Thymus (tissue), 11 donors: ENCODE measurements around the gene SLC25A41. TPM values are rescaled to one million over a fixed set of nuclear protein-coding genes. Genes with fewer than 3 reads are reported as not detected.

Experiments used
- DNase-seq, 9 donors: peaks; one replicate each; pipeline ENCODE4 v3.0.0-alpha.2; 2013; ENCODE audit warnings: low spot score in 9 of 9, low read depth in 6 of 9, missing footprints in 1 of 9
- H3K27ac ChIP-seq, 2 donors: one replicate each; pipeline ENCODE4 v1.5.1; 2013; ENCODE audit warnings: control low read depth in 1 of 2, low read depth in 1 of 2, low read length in 1 of 2, mild to moderate bottlenecking in 1 of 2, moderate library complexity in 1 of 2
- H3K27me3 ChIP-seq, 2 donors: one replicate each; pipeline ENCODE4 v1.5.1; 2013; ENCODE audit warnings: low read length in 1 of 2; ENCODE audit not compliant: control insufficient read depth in 2 of 2, insufficient read depth in 1 of 2
- H3K36me3 ChIP-seq, 2 donors: one replicate each; pipeline ENCODE4 v1.5.1; 2013; ENCODE audit warnings: low read length in 1 of 2, mild to moderate bottlenecking in 1 of 2, moderate library complexity in 1 of 2; ENCODE audit not compliant: control insufficient read depth in 2 of 2, insufficient read depth in 2 of 2
- H3K4me1 ChIP-seq, 2 donors: one replicate each; pipeline ENCODE4 v1.5.1; 2013; ENCODE audit warnings: low read length in 2 of 2; ENCODE audit not compliant: control insufficient read depth in 2 of 2, insufficient read depth in 2 of 2
- H3K4me3 ChIP-seq, 2 donors: one replicate each; pipeline ENCODE4 v1.5.1; 2013; ENCODE audit warnings: low read length in 2 of 2, control low read depth in 1 of 2, mild to moderate bottlenecking in 1 of 2
- H3K9me3 ChIP-seq, 2 donors: one replicate each; pipeline ENCODE4 v1.5.1; 2013; ENCODE audit warnings: low read length in 1 of 2, mild to moderate bottlenecking in 1 of 2; ENCODE audit not compliant: control insufficient read depth in 2 of 2, insufficient read depth in 1 of 2
- WGBS: extraction: QIAGEN DNeasy Blood & Tissue Kit; methylation state at CpG from one replicate; pipeline ENCODE4 v1.1.7; 2013; 5-methylcytosine and 5-hydroxymethylcytosine counted together
- polyA plus RNA-seq: library from polyadenylated mRNA; stranded (reverse); fragments of 200-250 nt; gene quantifications from one replicate; pipeline ENCODE4 v1.2.3, GENCODE V29; 2013
- total RNA-seq: library from RNA; stranded (reverse); fragments of 120-200 nt; gene quantifications from one replicate; pipeline ENCODE4 v1.2.4, GENCODE V29; 2013
- donor health status: healthy.

SLC25A41 gene
- total and polyA plus RNA-seq, 2 donors, result 0.05 to 0.27 TPM

GRCh38 chr19:6465663-6466062 lies 32.1 kb upstream of the SLC25A41 start:
- no peak overlapping the region for H3K4me3 ChIP-seq
- H3K9me3 ChIP-seq, result peaks cover 0 to 3% of the 10 kb centered on the region in 2 donors
- H3K4me1 ChIP-seq, result peaks cover 0 to 7% of the 10 kb centered on the region in 2 donors
- DNase-seq, result no peak
- no peak overlapping the region for H3K27ac ChIP-seq
- peaks cover 8 to 17% of the 10 kb centered on the region in 2 donors for H3K36me3 ChIP-seq
- WGBS, result 96% methylated on average over 8 of the region's 8 CpGs
- H3K27me3 ChIP-seq, result peaks cover 6 to 38% of the 10 kb centered on the region in 2 donors

- Histone ChIP-seq H3K4me1 (peaks cover 0 to 10% of the 10 kb centered on the region in 2 donors), H3K4me3 (no peak overlapping the region), H3K36me3 (peaks cover 4 to 13% of the 10 kb centered on the region in 2 donors), H3K9me3 (peaks cover 0 to 3% of the 10 kb centered on the region in 2 donors), H3K27ac (no peak overlapping the region), H3K27me3 (peaks cover 6 to 38% of the 10 kb centered on the region in 2 donors)
- WGBS, result 82% methylated on average over 9 of the region's 9 CpGs
- no peak for DNase-seq
Observed at GRCh38 chr19:6465006-6465405, 31.4 kb upstream of the SLC25A41 start.

- H3K27ac ChIP-seq, result no peak within 1 kb of the TSS
- H3K9me3 ChIP-seq, result peaks cover 0 to 8% of the 10 kb centered on the region in 2 donors
- WGBS, result 16% methylated on average over 65 of the region's 65 CpGs
- H3K27me3 ChIP-seq, result peaks cover 6 to 38% of the 10 kb centered on the region in 2 donors
- no peak within 1 kb of the TSS for H3K4me3 ChIP-seq
- H3K4me1 ChIP-seq, result peaks cover 0 to 14% of the 10 kb centered on the region in 2 donors
- DNase-seq, result no peak
- H3K36me3 ChIP-seq, result peaks cover 0 to 9% of the 10 kb centered on the region in 2 donors
Observed at GRCh38 chr19:6464070-6464873, 30.7 kb upstream of the SLC25A41 start, which contains the start of gene CRB3. Gene CRB3, plus strand, starts transcription at chr19:6464271. Its CDS starts 431 bp downstream, at chr19:6464702.

GRCh38 chr19:6460099-6460884 lies 26.7 kb upstream of the SLC25A41 start:
- peaks cover 0 to 11% of the 10 kb centered on the region in 2 donors for H3K9me3 ChIP-seq
- H3K4me3 ChIP-seq, result peak overlapping the region; percentile 63 to 76
- H3K27ac ChIP-seq, result peak overlapping the region; percentile 67 to 78
- peaks cover 6 to 31% of the 10 kb centered on the region in 2 donors for H3K27me3 ChIP-seq
- WGBS, result under 1% methylated on average over 57 of the region's 57 CpGs
- H3K36me3 ChIP-seq, result peaks cover 3 to 4% of the 10 kb centered on the region in 2 donors
- peaks cover 4 to 22% of the 10 kb centered on the region in 2 donors for H3K4me1 ChIP-seq
- peak; percentile 91 to 99 (median 98) for DNase-seq

GRCh38 chr19:6459262-6460098 lies 25.9 kb upstream of the SLC25A41 start, which contains the start of gene SLC25A23:
Gene SLC25A23, minus strand, starts transcription at chr19:6459792. Its CDS starts 164 bp downstream, at chr19:6459628.
- Histone ChIP-seq H3K4me1 (peaks cover 4 to 22% of the 10 kb centered on the region in 2 donors), H3K9me3 (peaks cover 1 to 18% of the 10 kb centered on the region in 2 donors), H3K36me3 (peaks cover 8 to 9% of the 10 kb centered on the region in 2 donors), H3K27me3 (peaks cover 5 to 23% of the 10 kb centered on the region in 2 donors), H3K4me3 (peak within 1 kb of the TSS; percentile 63 to 76), H3K27ac (peak within 1 kb of the TSS; percentile 67 to 78)
- DNase-seq, result peak in 8 of 9 donors; percentile 29 to 80 (median 58)
- 7% methylated on average over 70 of the region's 70 CpGs for WGBS

GRCh38 chr19:6458695-6459261 lies 25.2 kb upstream of the SLC25A41 start:
- WGBS, result 78% methylated on average over 16 of the region's 16 CpGs
- no peak for DNase-seq
- Histone ChIP-seq H3K36me3 (peaks cover 13 to 16% of the 10 kb centered on the region in 2 donors), H3K27me3 (peaks cover 2 to 16% of the 10 kb centered on the region in 2 donors), H3K9me3 (peaks cover 7 to 22% of the 10 kb centered on the region in 2 donors), H3K27ac (no peak overlapping the region), H3K4me1 (peaks cover 4 to 18% of the 10 kb centered on the region in 2 donors), H3K4me3 (peak overlapping the region; percentile 63 to 76)

GRCh38 chr19:6457958-6458694 lies 24.6 kb upstream of the SLC25A41 start:
- Histone ChIP-seq H3K9me3 (peaks cover 7 to 26% of the 10 kb centered on the region in 2 donors), H3K27ac (no peak overlapping the region), H3K27me3 (peaks cover 0 to 9% of the 10 kb centered on the region in 2 donors), H3K4me3 (no peak overlapping the region), H3K4me1 (peaks cover 4 to 17% of the 10 kb centered on the region in 2 donors), H3K36me3 (peaks cover 13 to 20% of the 10 kb centered on the region in 2 donors)
- DNase-seq, result no peak
- WGBS, result 96% methylated on average over 17 of the region's 17 CpGs
